Osteoblast (primary cell): ENCODE measurements around the gene MYLK. TPM values are rescaled to one million over a fixed set of nuclear protein-coding genes. Genes with fewer than 3 reads are reported as not detected.

Source experiments
- DNase-seq: peaks from one replicate; pipeline ENCODE4 v3.0.0; 2011; ENCODE audit warnings: low spot score, mixed read lengths; ENCODE audit not compliant: insufficient read length; ENCODE audit errors: missing footprints
- H2AFZ ChIP-seq: 2 replicates; pipeline ENCODE4 v1.6.0; 2011; ENCODE audit warnings: mild to moderate bottlenecking, low read length
- H3K27ac ChIP-seq: 2 replicates; pipeline ENCODE4 v1.5.1; 2011; ENCODE audit warnings: mild to moderate bottlenecking, low read depth, low read length, moderate library complexity
- H3K27me3 ChIP-seq: 2 replicates; pipeline ENCODE4 v1.6.0; 2012; ENCODE audit warnings: mild to moderate bottlenecking, control low read depth, inconsistent platforms, low read length, moderate library complexity; ENCODE audit not compliant: insufficient read depth
- H3K36me3 ChIP-seq: 2 replicates; pipeline ENCODE4 v1.5.1; 2011; ENCODE audit warnings: mild to moderate bottlenecking, low read length, control low read depth, moderate library complexity; ENCODE audit not compliant: insufficient read depth
- H3K4me1 ChIP-seq: 2 replicates; pipeline ENCODE4 v1.5.1; 2011; ENCODE audit warnings: mild to moderate bottlenecking, low read length, control low read depth, moderate library complexity; ENCODE audit not compliant: insufficient read depth
- H3K4me2 ChIP-seq: 2 replicates; pipeline ENCODE4 v1.6.0; 2011; ENCODE audit warnings: mild to moderate bottlenecking, low read length; ENCODE audit not compliant: insufficient read depth
- H3K4me3 ChIP-seq: fragments of 200-600 bp; sonication (generic); 3 replicates; pipeline ENCODE4 v1.5.1; 2012; ENCODE audit warnings: mild to moderate bottlenecking, low read length, inconsistent platforms; ENCODE audit not compliant: insufficient read depth
- H3K79me2 ChIP-seq: 2 replicates; pipeline ENCODE4 v1.6.0; 2012; ENCODE audit warnings: mild to moderate bottlenecking, low read length, control low read depth, inconsistent platforms; ENCODE audit not compliant: insufficient read depth
- H3K9me3 ChIP-seq: 2 replicates; pipeline ENCODE4 v1.5.1; 2011; ENCODE audit warnings: low read depth, low read length, control low read depth
- H4K20me1 ChIP-seq: 2 replicates; pipeline ENCODE4 v1.6.0; 2012; ENCODE audit warnings: mild to moderate bottlenecking, low read length, control low read depth; ENCODE audit not compliant: insufficient read depth
- total RNA-seq: library from RNA; depleted of rRNA; stranded (reverse); fragments of >200 nt; gene quantifications from 2 replicates; pipeline ENCODE4 v1.2.3, GENCODE V29; 2012
- TF ChIP-seq, protein P1 (sequence below): IDR thresholded peaks from 2 replicates; pipeline ENCODE4 v1.5.1; 2011; ENCODE audit warnings: mild to moderate bottlenecking, low read depth, low read length, moderate library complexity; ENCODE audit errors: extremely low read depth

MYLK gene
- total RNA-seq, 1 donor, result 268 TPM

DNA sequence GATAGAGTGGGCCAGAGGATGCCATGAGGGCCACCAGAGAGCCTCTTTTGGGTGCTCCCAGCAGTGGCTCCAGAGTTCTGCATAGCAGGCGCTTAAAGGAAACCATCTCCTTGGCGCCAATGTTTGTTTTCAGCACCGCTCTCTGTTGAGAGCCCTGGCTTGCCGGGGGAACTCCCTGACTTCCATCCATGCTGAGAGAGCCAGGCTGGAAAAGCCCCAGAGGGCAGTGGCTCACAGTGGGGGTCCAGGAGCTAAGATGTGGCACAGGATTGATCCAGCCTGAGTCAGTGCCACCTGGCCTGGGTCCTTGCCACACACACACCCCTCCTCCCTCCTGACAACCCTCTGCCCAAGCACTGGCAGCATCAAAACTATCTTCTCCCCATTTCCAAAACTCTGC lies 248.9 kb downstream of the MYLK start:
- TF ChIP-seq, protein P1, sequence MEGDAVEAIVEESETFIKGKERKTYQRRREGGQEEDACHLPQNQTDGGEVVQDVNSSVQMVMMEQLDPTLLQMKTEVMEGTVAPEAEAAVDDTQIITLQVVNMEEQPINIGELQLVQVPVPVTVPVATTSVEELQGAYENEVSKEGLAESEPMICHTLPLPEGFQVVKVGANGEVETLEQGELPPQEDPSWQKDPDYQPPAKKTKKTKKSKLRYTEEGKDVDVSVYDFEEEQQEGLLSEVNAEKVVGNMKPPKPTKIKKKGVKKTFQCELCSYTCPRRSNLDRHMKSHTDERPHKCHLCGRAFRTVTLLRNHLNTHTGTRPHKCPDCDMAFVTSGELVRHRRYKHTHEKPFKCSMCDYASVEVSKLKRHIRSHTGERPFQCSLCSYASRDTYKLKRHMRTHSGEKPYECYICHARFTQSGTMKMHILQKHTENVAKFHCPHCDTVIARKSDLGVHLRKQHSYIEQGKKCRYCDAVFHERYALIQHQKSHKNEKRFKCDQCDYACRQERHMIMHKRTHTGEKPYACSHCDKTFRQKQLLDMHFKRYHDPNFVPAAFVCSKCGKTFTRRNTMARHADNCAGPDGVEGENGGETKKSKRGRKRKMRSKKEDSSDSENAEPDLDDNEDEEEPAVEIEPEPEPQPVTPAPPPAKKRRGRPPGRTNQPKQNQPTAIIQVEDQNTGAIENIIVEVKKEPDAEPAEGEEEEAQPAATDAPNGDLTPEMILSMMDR, result no peak
- no peak overlapping the region for H3K4me3 ChIP-seq
- H3K79me2 ChIP-seq, result no peaks in the 10 kb centered on the region
- no peak for DNase-seq
- H3K4me1 ChIP-seq, result peaks cover 12% of the 10 kb centered on the region
- no peaks in the 10 kb centered on the region for H3K27me3 ChIP-seq
- no peaks in the 10 kb centered on the region for H3K9me3 ChIP-seq
- H3K36me3 ChIP-seq, result peaks cover 62% of the 10 kb centered on the region
- H2AFZ ChIP-seq, result no peak overlapping the region
- H3K27ac ChIP-seq, result no peak overlapping the region
- H4K20me1 ChIP-seq, result peaks cover 10% of the 10 kb centered on the region
- H3K4me2 ChIP-seq, result no peak overlapping the region

DNA sequence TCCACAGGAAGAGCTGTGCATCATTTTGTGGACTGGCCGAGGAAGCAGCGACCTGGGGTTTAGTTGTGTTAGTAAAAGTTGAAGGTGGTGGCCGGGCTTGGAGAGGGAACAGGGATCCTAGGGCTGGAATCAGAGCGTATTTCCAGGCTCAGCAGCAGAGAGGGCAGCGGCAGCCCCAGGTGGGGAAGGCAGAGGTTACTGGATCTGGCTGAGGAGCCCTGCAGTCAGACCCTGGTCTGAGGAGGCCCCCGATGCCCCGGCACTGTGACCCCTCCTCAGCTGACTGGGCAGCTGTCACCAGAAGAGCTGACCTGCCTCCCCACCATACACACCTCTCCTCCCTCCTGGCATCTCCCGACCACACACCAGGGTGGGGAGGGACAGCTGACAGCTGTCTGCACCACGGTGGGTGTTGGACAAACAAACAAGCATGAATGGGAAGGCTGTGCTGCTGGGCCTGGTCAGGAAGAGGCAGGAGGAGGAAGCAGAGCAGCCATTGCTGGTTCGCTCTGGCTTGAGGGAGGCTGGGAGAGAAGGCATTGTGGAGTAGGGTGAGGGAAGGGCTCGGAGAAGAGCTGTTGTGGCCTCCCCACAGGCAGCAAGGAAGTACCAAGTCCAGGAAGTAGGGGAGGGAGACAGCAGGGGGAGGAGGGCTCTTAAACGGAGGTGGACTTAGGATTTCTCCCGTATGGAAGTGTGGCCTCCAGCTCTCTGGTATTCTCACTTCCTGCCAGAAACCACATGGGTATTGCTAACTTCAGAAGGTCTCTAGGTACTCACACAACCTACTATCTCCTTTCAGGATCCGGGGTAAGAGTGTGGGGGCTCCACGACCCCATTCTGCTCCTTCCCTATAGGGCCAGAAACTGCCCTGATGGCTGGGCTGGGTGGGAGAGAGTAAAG lies 249.7 kb downstream of the MYLK start:
- TF ChIP-seq, protein P1, result no peak
- Histone ChIP-seq H3K27ac (peak overlapping the region; percentile 12), H4K20me1 (peaks cover 10% of the 10 kb centered on the region), H3K27me3 (no peaks in the 10 kb centered on the region), H3K36me3 (peaks cover 61% of the 10 kb centered on the region), H3K9me3 (no peaks in the 10 kb centered on the region), H3K4me1 (peaks cover 12% of the 10 kb centered on the region), H3K79me2 (no peaks in the 10 kb centered on the region), H3K4me3 (no peak overlapping the region), H3K4me2 (no peak overlapping the region), H2AFZ (no peak overlapping the region)
- DNase-seq, result peak; percentile 73

DNA sequence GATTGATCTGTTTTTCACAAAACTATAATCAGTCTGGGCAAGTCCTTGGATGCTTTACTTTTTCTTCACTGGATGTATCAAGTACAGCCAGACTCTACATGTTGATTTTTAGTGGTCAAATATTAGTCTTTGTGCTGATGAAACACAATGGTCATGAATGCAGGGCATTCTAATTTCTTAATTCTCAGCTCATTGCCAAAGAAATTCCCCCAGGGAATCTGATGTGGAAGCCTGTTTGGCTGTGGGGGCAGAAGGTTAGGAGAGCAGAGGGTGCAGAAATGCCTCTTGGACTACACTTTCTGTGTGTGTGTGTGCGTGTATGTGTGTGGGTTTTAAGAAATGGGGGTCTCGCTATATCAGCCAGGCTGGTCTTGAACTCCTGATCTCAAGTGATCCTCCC lies 250.6 kb downstream of the MYLK start:
- Histone ChIP-seq H3K4me1 (peaks cover 12% of the 10 kb centered on the region), H2AFZ (no peak overlapping the region), H4K20me1 (peaks cover 6% of the 10 kb centered on the region), H3K79me2 (no peaks in the 10 kb centered on the region), H3K4me2 (no peak overlapping the region), H3K9me3 (no peaks in the 10 kb centered on the region), H3K36me3 (peaks cover 61% of the 10 kb centered on the region), H3K27ac (no peak overlapping the region), H3K4me3 (no peak overlapping the region), H3K27me3 (no peaks in the 10 kb centered on the region)
- TF ChIP-seq, protein P1, result no peak
- peak; percentile 59 for DNase-seq

DNA sequence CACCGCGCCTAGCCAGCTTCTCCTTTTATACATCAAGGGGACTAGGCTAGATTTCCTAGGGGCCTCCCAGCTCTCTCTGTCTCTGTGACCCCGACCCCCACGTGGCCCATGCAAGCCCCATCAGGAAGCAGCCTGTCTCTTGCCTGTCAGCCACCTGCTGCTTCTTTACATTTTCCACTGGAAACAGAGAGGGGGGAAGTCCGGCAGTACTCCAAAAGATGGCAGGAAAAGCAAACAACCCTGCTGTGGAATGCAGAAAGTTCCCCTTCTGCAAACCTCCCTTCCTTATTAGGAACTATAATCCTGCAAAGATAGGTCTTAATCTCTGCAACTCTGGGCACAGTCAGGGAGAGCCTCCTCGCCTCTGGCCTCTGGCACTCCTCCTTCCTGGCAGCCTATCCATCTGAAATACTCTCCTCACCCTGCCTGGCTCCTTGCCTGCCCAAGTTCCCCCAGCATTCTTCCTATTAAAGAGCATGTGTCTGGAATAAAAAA lies 251.9 kb downstream of the MYLK start:
- Histone ChIP-seq H3K9me3 (no peaks in the 10 kb centered on the region), H3K36me3 (peaks cover 60% of the 10 kb centered on the region), H3K27me3 (no peaks in the 10 kb centered on the region), H3K79me2 (no peaks in the 10 kb centered on the region), H2AFZ (no peak overlapping the region), H4K20me1 (peaks cover 5% of the 10 kb centered on the region), H3K4me2 (no peak overlapping the region), H3K4me3 (no peak overlapping the region), H3K27ac (no peak overlapping the region), H3K4me1 (peaks cover 12% of the 10 kb centered on the region)
- TF ChIP-seq, protein P1, result no peak
- DNase-seq, result peak; percentile 68
